Measurements from ENCODE around the gene ABAT.
"Not testable (repeated sequence)": the region's sequence is repeated elsewhere in the genome, so short reads cannot be mapped to it uniquely, and the experiment has no call there.

The ABAT gene

GRCh38 chr16:8649829-8650554 is 24.4 kb upstream of the ABAT start:
- no peak for DNase-seq (ENCODE audit: low spot score)

GRCh38 chr16:8651958-8652357 is 22.5 kb upstream of the ABAT start:
- not testable (repeated sequence) for DNase-seq (ENCODE audit: low spot score)

- DNase-seq (ENCODE audit: low spot score): no peak
Observed at GRCh38 chr16:8655184-8655717, 19.2 kb upstream of the ABAT start.

DNA sequence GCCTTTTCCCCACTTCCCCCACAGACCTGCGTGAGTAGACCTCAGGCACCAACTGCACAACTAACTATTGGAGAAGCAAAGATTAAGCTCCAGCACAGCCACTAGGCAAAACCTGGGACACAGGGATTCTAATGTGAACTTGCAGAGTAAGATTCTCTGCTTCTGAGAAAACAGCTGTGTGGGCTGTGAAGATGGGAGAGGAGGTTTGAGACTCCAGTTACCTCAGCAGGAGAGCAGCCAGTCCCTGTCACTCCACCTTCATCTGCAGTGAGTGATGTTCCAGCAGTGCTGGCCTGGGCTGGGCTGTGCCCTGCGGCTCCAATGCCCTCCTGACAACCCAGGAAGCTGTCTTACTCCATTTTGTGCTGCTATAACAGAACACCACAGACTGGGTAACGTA is 18.0 kb upstream of the ABAT start:
- DNase-seq (ENCODE audit: low spot score): no peak

GRCh38 chr16:8660841-8661301 is 13.5 kb upstream of the ABAT start:
- no peak for DNase-seq (ENCODE audit: low spot score)

DNA sequence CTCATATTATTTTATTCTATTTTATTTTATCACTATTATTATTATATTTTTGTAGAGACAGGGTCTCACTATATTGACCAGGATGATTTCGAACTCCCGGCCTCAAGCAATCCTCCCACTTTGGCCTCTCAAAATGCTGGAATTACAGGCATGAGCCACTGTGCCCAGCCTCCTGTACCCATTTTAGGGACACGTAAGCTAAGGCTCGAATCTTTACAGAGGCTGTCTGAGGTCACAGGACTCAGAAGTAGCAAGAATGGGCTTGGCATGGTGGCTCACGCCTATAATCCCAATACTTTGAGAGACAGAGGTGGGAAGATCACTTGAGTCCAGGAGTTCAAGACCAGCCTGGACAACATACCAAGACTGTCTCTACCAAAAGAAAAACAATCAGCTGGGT is 12.7 kb upstream of the ABAT start:
- DNase-seq (ENCODE audit: low spot score): no peak

DNA sequence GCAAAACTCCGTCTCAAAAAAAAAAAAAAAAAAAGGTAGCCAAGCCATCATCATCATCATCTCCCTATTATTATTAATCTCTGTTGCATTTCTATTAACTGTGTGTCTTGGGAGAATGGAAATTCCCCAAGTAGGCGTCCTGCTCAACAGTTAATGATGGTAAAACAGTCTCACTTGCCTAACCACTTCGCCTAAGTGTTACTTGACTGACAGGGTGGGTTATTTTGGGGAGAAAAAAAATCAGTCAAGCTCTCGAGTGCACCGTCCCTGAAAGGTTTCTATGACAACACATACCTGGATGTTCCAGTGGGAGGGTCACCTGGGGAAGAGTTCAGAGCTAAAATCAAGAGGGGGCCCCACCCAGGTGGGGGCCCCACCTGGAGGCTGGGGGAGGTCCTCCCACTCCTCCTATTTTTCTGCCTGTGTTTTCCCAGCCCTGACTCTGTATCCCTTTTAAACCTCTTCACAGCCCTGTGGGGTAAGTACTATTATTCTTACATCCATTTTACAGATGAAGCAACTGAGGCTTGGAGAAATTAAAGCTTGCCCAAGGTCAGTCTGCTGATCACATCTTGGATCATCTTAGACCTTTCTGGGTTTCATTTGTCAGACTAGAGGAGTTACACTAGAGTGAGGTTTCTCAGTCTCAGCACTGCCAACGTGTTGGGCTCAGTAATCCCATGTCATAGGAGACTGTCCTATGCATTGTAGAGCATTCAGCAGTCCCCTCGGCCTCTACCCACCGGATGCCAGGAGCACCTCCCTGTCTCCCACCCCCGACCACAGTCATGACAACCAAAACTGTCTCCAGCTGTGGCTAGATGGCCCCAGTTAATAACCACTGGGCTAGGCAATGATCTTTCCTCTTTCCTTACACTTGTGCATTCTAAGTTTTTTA is 11.0 kb upstream of the ABAT start:
- no peak for DNase-seq (ENCODE audit: low spot score)

- no peak for DNase-seq (ENCODE audit: low spot score)
Observed at GRCh38 chr16:8665529-8665928, 8.9 kb upstream of the ABAT start.

DNA sequence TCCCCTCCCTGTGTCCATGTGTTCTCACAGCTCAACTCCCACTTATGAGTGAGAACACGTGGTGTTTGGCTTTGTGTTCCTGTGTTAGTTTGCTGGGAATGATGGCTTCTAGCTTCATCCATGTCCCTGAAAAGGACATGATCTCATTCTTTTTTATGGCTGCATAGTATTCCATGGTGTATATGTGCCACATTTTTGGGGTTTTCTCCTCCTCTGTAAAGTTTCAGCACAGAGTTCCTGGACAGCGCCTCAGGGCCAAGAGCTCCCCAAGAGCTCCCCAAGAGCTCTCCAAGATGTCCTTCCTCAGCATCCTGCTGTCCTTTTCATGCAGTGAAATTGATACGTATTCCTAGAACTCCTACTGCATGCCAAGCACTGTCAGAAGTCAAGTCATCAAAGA is 6.9 kb upstream of the ABAT start:
- no peak for DNase-seq (ENCODE audit: low spot score)

DNA sequence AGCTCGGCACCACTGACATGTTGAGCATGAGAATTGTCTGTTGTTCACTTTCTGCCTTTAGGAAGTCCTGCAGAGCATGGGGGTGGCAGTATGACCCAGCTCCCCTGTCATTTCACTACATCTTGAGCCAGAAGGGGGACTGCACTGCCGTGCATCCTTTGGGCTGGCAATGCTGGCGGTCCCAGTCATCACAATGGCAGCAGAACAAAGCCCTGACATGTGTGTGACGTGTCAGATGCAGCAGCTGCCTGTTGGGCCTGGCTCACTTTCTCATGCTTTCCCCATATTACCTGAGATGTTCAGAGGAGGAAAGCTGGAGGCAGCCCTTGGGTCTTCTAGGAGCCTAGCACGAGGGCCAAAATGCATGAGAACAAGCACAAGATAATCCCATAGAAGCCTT is 6.3 kb upstream of the ABAT start:
- no peak for DNase-seq (ENCODE audit: low spot score)

DNA sequence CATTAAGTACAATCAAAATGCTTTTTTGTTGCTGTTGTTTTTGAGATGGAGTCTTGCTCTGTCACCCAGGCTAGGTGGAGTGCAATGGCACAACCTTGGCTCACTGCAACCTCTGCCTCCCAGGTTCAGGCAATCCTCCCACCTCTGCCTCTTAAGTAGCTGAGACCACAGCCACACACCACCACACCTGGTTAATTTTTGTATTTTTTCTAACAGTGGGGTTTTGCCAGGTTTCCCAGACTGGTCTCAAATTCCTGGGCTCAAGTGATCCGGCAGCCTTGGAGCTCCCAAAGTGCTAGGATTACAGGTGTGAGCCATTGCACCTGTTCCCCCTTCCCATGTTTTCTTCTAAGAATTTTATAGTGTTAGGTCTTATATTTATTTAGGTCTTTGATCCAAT is 4.9 kb upstream of the ABAT start:
- DNase-seq (ENCODE audit: low spot score): no peak

DNA sequence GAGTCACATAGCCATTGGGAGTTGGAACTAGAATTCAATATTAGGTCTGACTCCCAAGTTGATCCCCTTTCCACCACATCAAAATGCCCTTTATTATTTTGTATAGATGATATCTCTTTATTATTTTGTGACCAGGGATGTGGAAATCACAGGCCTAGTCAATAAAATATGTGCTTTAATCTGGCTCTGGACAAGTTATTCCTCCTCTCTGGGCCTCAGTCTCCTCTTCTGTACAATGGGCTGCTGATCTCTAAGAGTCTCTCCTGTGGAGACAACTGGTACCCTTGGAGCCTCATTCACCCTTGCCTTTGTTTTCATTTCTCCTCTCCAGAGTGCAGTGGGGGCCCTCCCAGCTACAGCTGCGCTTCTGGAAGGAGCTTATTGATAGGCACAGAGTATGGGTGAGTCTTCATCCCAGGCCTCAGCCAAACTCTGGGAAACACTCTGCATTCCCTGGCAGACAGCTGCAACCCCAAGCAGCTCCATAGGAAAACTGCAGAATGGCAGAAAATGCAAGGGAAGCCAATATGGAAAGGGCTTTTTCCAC is 4.3 kb upstream of the ABAT start:
- no peak for DNase-seq (ENCODE audit: low spot score)

DNA sequence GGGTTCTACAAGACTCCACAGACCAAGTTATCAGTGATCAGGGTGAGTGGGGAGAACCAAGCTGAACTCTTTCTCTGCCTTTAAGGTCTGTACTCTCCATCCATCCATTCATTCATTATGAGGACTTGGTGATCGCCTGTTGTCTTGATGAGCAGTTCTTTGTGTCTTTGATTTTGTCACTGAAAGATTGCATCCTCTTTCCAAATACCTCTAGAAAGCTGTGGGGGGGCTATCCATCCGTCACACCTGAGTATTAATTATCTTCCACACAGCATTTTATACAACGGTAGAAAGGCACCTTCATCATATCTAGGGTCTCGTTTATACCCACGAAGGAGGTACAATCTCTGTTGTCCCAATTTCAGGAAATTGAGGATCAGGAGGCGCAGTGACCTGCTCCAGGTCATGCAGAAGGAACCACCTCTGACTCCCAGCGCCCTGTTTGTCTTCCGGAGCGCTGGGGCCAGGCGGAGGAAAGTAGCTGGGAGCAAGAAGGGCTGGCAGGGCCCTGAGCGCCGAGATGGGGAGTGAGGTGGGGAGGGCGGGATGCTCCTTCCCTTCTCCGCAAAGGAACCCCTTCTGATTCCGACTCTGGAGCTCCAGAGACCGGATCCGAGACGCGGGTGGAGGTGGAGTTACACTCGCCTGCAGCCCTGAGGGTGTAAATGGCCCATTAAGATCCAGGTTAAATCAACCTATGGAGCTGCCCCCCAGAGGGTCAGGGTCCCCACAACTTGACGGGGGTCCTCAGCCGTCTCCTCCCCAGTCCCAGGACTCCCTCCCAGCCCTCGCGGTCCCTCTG is 605 bp upstream of the ABAT start:
- no peak for DNase-seq (ENCODE audit: low spot score)

GRCh38 chr16:8675183-8676159 is 1.1 kb downstream of the ABAT start:
- no peak for DNase-seq (ENCODE audit: low spot score)

- DNase-seq (ENCODE audit: low spot score): no peak
Observed at GRCh38 chr16:8676160-8676547, 1.7 kb downstream of the ABAT start.

- DNase-seq (ENCODE audit: low spot score): no peak
Observed at GRCh38 chr16:8676737-8677375, 2.4 kb downstream of the ABAT start.

DNA sequence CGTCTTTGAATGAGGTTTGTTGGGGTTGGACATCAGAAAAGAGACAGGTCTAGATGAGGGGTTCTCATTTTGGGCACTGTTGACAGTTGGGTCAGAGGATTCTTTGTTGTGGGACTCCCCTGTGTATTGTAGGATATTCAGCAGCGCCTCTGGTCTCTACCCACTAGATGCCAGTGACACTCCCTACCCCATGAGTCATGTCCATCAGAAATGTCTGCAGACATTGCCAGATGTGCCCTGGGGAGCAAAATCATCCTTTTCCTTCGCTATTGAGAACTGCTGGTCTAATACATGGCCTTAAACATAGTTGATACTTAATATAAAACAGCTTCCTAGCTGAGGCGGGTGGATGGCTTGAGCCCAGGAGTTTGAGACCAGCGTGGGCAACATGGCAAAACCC is 3.1 kb downstream of the ABAT start:
- no peak for DNase-seq (ENCODE audit: low spot score)

- no peak for DNase-seq (ENCODE audit: low spot score)
Observed at GRCh38 chr16:8678068-8678927, 3.9 kb downstream of the ABAT start.

DNA sequence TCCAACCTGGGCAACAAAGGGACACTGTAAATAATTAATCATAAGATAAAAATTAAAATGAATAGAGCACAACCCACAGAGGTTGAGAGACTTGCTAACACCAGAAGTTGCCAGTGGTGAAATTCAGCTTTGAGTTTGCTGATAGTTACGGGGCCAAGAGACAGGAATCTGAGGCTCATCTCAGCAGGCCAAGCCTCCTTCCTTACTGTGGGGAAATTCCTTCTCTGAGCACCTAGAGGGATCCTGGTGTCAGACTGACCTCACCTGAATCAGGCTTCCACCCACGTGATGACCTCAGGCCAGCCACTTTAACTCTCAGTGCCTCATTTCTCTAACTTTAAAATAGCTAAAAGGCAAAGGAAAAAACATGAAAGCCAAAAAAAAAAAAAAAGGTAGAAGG is 4.7 kb downstream of the ABAT start:
- DNase-seq (ENCODE audit: low spot score): no peak

All from left forelimb (tissue), 1 donor.